ENCODE results near the gene CACNB1. TPM values are rescaled to one million over a fixed set of nuclear protein-coding genes. Genes with fewer than 3 reads are reported as not detected.
"Not testable (repeated sequence)": the region's sequence is repeated elsewhere in the genome, so short reads cannot be mapped to it uniquely, and the experiment has no call there.

Gene CACNB1
- total RNA-seq, 2 donors from 2014 or later: 5.4 to 5.8 TPM

GRCh38 chr17:39187152-39187830 lies 10.2 kb downstream of the CACNB1 start:
- DNase-seq: no peak
- ATAC-seq: no peak
- intact Hi-C loops (cut with DNase I): no loop called here

- intact Hi-C loops (cut with DNase I): no loop called here
- DNase-seq: no peak
- no peak for ATAC-seq
These were observed 10.9 kb downstream of the CACNB1 start for GRCh38 chr17:39186481-39187002.

DNA sequence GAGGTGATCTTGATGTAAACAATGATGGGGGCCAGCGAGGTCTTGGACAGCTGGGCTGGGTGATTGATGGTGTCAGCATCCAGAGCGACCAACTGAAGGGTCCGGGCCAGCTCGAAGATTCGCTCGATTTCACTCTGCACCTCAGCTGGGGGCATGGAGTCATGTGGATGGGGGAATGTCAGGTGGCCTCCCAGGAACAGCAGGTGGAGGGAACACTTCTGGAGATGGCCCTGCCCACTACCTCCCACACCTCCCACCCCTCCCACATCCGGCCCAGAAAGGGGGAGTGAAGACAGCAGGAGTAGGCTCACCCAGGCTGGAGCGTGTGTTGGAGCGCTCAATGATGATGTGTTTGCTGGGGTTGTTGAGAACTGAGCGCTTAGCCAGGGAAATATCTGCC lies 13.7 kb downstream of the CACNB1 start:
- intact Hi-C loops (cut with DNase I): no loop called here

DNA sequence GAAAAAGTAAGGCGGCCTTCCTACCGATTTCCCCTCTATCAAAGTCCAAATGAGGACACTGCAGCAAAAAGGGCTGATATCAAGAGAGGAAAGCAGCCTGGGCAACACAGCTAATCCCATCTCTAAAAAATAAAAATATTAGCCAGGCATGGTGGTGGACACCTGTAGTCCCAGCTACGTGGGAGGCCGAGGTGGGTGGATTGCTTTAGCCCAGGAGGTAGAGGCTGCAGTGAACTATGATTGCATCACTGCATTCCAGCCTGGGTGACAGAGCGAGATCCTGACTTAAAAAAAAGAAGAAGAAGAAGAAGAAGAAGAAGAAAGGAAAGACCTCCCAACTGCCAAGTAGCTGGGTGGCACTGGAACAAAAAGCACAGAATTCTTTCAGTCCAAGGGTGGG lies 14.4 kb downstream of the CACNB1 start:
- intact Hi-C loops (cut with DNase I): no loop called here
- ATAC-seq: no peak
- DNase-seq: no peak

More for the DNA sequence above, 13.7 kb downstream of the CACNB1 start:
- no peak for ATAC-seq
- no peak for DNase-seq

- ATAC-seq: no peak
- DNase-seq: no peak
- intact Hi-C loops (cut with DNase I): no loop called here
These were observed 16.2 kb downstream of the CACNB1 start for GRCh38 chr17:39181303-39181702.

GRCh38 chr17:39178536-39178935 lies 18.9 kb downstream of the CACNB1 start:
- intact Hi-C loops (cut with DNase I): no loop called here
- ATAC-seq: no peak
- no peak for DNase-seq

- ATAC-seq (peak in 1 of 2 donors; percentile 9), DNase-seq (no peak)
- intact Hi-C loops (cut with DNase I): no loop called here
These were observed 20.2 kb downstream of the CACNB1 start for GRCh38 chr17:39177256-39177655.

DNA sequence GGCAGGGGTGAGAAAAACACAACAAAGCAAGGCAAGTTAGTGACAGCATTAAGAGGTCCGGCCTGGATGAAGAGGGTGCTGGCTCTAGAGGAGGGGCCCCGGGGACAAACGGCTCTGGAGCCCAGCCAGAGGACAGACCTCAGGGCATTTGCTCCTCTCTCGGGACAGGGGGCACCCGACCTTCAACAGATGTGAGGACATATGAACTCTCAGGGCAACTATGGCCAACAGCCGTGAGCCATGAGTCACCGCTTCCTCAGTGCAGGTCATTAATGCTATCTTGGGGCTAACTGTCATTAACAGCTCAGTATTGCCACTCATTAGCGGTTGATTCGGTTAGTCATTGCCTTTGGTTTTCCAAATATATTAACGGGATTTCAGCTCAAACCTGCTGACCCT lies 21.8 kb downstream of the CACNB1 start:
- DNase-seq: no peak
- intact Hi-C loops (cut with DNase I): loop anchor here in 1 of 2 donors (2.0 kb wide), 1 partner anchor 193 kb away; no protein-coding TSS in a partner anchor
- ATAC-seq: no peak

DNA sequence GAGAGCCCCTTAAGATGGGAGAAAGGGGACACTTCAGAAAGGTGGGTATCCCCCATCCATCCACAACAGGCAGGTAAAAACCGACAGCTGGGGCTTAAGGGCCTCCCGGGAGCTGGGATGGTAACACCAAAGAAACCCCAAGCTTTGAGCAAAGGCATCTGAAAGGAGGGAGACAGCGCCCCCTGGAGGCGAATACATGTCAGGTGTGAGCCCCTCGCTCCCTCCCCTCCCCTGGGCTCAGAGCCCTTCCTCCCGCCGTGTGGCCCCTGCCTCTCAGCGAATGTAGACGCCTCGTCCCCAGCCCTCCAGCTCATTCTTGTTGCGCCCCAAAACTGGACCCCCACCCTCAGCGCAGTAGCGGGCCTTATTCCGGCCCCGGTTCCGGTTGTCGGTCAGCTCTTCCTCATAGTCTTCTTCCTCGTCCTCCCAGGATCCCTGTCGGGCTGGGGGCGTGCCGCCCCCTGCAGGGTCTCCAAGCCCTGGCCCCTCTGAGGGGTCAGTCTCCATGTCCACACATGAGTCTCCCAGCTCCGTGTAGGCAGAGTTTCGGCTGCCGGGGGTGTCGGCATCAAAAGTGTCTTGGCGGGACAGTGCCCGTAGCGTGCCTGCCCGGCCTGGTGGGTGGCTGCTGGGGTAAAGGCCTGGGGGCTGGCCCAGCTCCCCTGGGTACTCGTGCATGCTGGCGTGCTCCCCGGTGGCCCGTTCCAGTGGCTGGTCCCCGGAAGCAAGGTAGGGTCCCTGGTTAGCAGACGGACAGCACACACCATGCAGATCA lies 22.4 kb downstream of the CACNB1 start:
- intact Hi-C loops (cut with DNase I): loop anchor here in 1 of 2 donors (2.0 kb wide), 1 partner anchor 192 kb away; no protein-coding TSS in a partner anchor
- ATAC-seq (peak; percentile 73 to 75), DNase-seq (peak; percentile 86)

GRCh38 chr17:39173526-39174274 lies 23.8 kb downstream of the CACNB1 start:
- intact Hi-C loops (cut with DNase I): loop anchor here in 1 of 2 donors (2.0 kb wide), 1 partner anchor 191 kb away; no protein-coding TSS in a partner anchor
- ATAC-seq (no peak), DNase-seq (no peak)

- ATAC-seq: no peak
- DNase-seq: no peak
- intact Hi-C loops (cut with DNase I): no loop called here
These were observed 24.4 kb downstream of the CACNB1 start for GRCh38 chr17:39173080-39173479.

- ATAC-seq (no peak), DNase-seq (no peak)
- intact Hi-C loops (cut with DNase I): no loop called here
These were observed 25.5 kb downstream of the CACNB1 start for GRCh38 chr17:39171933-39172332.

DNA sequence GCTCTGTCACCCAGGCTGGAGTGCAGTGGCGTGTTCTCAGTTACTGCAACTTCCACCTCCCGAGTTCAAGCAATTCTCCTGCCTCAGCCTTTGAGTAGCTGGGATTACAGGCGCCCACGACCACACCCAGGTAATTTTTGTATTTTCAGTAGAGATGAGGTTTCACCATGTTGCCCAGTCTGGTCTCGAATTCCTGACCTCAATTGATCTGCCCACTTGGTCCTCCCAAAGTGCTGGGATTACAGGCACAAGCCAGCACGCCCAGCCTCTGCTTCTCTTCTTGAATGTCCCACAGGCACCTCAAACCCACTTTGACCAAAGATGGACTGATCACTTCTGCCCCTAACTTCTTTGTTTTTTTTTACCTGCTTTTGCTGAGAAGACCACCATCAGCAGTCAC lies 26.9 kb downstream of the CACNB1 start:
- ATAC-seq: no peak
- intact Hi-C loops (cut with DNase I): no loop called here
- DNase-seq: no peak

GRCh38 chr17:39170109-39170508 lies 27.4 kb downstream of the CACNB1 start:
- ATAC-seq (no peak), DNase-seq (no peak)
- intact Hi-C loops (cut with DNase I): no loop called here

- no peak for ATAC-seq
- no peak for DNase-seq
- intact Hi-C loops (cut with DNase I): no loop called here
These were observed 28.0 kb downstream of the CACNB1 start for GRCh38 chr17:39169518-39169917.

DNA sequence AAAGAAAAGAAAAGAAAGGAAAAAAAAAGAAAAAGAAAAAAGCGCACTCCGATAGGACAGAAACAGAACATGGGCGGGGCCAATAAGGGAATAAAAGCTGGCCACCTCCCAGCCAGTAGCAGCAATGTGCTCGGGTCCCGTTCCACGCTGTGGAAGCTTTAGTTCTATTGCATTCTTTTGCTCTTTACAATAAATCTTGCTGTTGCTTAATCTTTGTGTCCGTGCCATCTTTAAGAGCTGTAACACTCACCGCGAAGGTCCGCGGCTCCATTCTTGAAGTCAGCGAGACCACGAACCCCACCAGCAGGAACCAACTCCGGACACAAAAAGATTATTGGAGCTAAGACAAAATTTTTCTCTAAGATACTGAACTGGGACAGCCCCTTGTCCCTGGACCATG lies 28.4 kb downstream of the CACNB1 start:
- DNase-seq (no peak), ATAC-seq (no peak)
- intact Hi-C loops (cut with DNase I): no loop called here

DNA sequence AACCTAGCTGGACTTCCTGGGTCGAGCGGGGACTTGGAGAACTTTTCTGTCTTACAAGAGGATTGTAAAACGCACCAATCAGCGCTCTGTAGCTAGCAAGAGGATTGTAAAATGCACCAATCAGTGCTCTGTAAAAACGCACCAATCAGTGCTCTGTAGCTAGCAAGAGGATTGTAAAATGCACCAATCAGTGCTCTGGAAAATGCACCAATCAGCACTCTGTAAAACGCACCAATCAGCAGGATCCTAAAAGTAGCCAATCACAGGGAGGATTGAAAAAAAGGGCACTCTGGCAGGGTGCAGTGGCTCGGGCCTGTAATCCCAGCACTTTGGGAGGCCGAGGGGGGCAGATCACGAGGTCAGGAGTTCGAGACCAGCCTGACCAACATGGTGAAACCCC lies 29.0 kb downstream of the CACNB1 start:
- ATAC-seq; intact Hi-C loops (cut with DNase I); DNase-seq: not testable (repeated sequence)

GRCh38 chr17:39167476-39167875 lies 30.0 kb downstream of the CACNB1 start:
- peak; percentile 17 to 18 for ATAC-seq
- DNase-seq: no peak
- intact Hi-C loops (cut with DNase I): no loop called here

DNA sequence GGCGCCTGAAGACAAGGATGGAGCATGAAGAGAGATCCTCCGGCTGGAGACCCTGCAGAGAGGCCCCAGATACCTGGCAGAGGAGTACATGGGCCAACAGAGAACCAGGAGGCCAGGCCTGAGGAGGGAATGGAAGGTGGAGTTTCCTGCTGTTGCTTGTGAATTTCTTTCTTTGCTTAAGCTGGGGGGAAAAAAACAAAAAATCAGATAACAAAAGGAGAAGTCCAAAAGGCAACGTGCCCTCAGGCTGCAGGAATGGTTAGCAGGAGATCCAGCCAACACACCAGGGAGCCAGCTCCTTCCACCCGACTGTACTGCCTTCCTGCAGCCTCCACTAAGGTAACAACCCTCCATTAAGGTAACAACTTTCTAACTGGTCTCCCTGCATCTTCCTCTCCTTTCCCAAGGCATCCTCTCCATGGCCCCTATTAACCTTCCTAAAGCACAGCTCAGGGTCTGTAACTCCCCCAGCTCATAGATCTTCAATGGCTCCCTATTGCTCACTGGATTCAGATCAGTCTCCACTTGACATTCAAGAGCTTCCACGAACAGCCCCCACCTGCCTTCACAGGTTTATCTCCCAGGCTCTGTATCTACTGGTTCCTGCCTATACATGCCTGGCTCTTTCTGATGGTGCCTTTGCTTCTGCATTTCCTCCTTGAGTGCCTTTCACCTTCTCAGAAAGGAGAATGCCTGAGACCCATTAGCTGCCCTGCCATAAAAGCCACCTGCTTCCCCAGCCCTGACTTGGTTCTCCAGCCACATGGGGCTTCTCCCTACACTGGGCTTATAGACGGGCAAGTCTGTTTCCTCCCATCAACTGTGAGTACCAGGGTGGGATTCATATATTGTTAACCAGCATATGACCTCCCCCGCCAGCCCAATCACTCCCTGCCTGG lies 30.8 kb downstream of the CACNB1 start:
- no peak for ATAC-seq
- intact Hi-C loops (cut with DNase I): no loop called here
- no peak for DNase-seq

All from left cardiac atrium (tissue), 4 donors.